Measurements from ENCODE around the gene DPF1.
A peak's percentile ranks its signal among the peaks of the same experiment; 100 is the strongest.

Gene DPF1

GRCh38 chr19:38223119-38223523 lies 901 bp downstream of the DPF1 start:
- Histone ChIP-seq H3K18ac (ENCODE audit: low read length) (no peak overlapping the region), H3K36me3 (replicated peaks in 1 of 2; ENCODE audit: control insufficient read depth in 2 of 2, insufficient read depth in 2 of 2, low read length in 2 of 2) (peaks cover 7 to 35% of the 10 kb centered on the region in 2 donors), H3K14ac (ENCODE audit: low read length) (no peak overlapping the region), H3K4ac (ENCODE audit: low read length) (no peak overlapping the region), H2BK5ac (ENCODE audit: low read length) (no peak overlapping the region), H3K4me2 (ENCODE audit: insufficient read depth, low read length, poor library complexity, severe bottlenecking) (no peak overlapping the region), H2BK120ac (ENCODE audit: low read depth, low read length) (no peak overlapping the region), H2AK5ac (ENCODE audit: low read depth, low read length) (no peak overlapping the region), H4K91ac (ENCODE audit: low read depth, low read length, poor library complexity) (no peak overlapping the region), H3K9me3 (replicated peaks in 1 of 2; ENCODE audit: control insufficient read depth in 2 of 2, insufficient read depth in 1 of 2, low read depth in 1 of 2, low read length in 2 of 2) (peaks cover 0 to 1% of the 10 kb centered on the region in 2 donors), H4K8ac (ENCODE audit: low read depth, low read length) (no peak overlapping the region), H2AFZ (ENCODE audit: low read length) (no peak overlapping the region), H2BK12ac (ENCODE audit: low read length) (no peak overlapping the region), H2BK15ac (ENCODE audit: low read length) (no peak overlapping the region), H3K23ac (ENCODE audit: low read depth, low read length, poor library complexity) (no peak overlapping the region), H3K4me3 (ENCODE audit: low read length in 2 of 2) (peak overlapping the region in 1 of 2 donors; percentile 48), H3K27ac (replicated peaks; ENCODE audit: low read length) (no peak overlapping the region), H3K4me1 (ENCODE audit: control insufficient read depth in 2 of 2, insufficient read depth in 1 of 2, low read depth in 1 of 2, low read length in 2 of 2) (peaks cover 15 to 17% of the 10 kb centered on the region in 2 donors), H3K9ac (ENCODE audit: low read depth, low read length, poor library complexity) (no peak overlapping the region), H3K27me3 (ENCODE audit: control insufficient read depth in 3 of 3, insufficient read depth in 3 of 3, low read depth in 1 of 3, low read length in 3 of 3) (peaks cover 0 to 18% (median 0%) of the 10 kb centered on the region in 3 experiments), H3K79me1 (ENCODE audit: low read depth, low read length) (peaks cover 10% of the 10 kb centered on the region)
- DNase-seq (ENCODE audit: low spot score): no peak
- no CpG with 5 or more reads among the region's 3 CpGs for WGBS, 2 donors (ENCODE audit: extremely low coverage in 2 of 2, insufficient read length in 2 of 2, insufficient replicate concordance in 1 of 2)

- Histone ChIP-seq H3K9me3 (replicated peaks in 1 of 2; ENCODE audit: control insufficient read depth in 2 of 2, insufficient read depth in 1 of 2, low read depth in 1 of 2, low read length in 2 of 2) (peaks cover 0 to 1% of the 10 kb centered on the region in 2 donors), H3K9ac (ENCODE audit: low read depth, low read length, poor library complexity) (peak overlapping the region; percentile 30), H2BK12ac (ENCODE audit: low read length) (no peak overlapping the region), H3K4me2 (ENCODE audit: insufficient read depth, low read length, poor library complexity, severe bottlenecking) (no peak overlapping the region), H3K23ac (ENCODE audit: low read depth, low read length, poor library complexity) (peak overlapping the region; percentile 73), H4K8ac (ENCODE audit: low read depth, low read length) (no peak overlapping the region), H3K14ac (ENCODE audit: low read length) (no peak overlapping the region), H3K4ac (ENCODE audit: low read length) (no peak overlapping the region), H3K36me3 (replicated peaks in 1 of 2; ENCODE audit: control insufficient read depth in 2 of 2, insufficient read depth in 2 of 2, low read length in 2 of 2) (peaks cover 7 to 44% of the 10 kb centered on the region in 2 donors), H3K27me3 (ENCODE audit: control insufficient read depth in 3 of 3, insufficient read depth in 3 of 3, low read depth in 1 of 3, low read length in 3 of 3) (peaks cover 0 to 10% (median 0%) of the 10 kb centered on the region in 3 experiments), H2BK5ac (ENCODE audit: low read length) (no peak overlapping the region), H3K27ac (replicated peaks; ENCODE audit: low read length) (no peak overlapping the region), H2AK5ac (ENCODE audit: low read depth, low read length) (peak overlapping the region; percentile 84), H3K4me3 (ENCODE audit: low read length in 2 of 2) (no peak overlapping the region), H3K79me1 (ENCODE audit: low read depth, low read length) (peaks cover 10% of the 10 kb centered on the region), H2AFZ (ENCODE audit: low read length) (no peak overlapping the region), H2BK120ac (ENCODE audit: low read depth, low read length) (no peak overlapping the region), H3K18ac (ENCODE audit: low read length) (peak overlapping the region; percentile 8), H3K4me1 (ENCODE audit: control insufficient read depth in 2 of 2, insufficient read depth in 1 of 2, low read depth in 1 of 2, low read length in 2 of 2) (peaks cover 11 to 12% of the 10 kb centered on the region in 2 donors), H4K91ac (ENCODE audit: low read depth, low read length, poor library complexity) (no peak overlapping the region), H2BK15ac (ENCODE audit: low read length) (peak overlapping the region; percentile 26)
- DNase-seq (ENCODE audit: low spot score): no peak
- WGBS, 2 donors (ENCODE audit: extremely low coverage in 2 of 2, insufficient read length in 2 of 2, insufficient replicate concordance in 1 of 2): no CpG with 5 or more reads among the region's 64 CpGs
Measured at GRCh38 chr19:38221919-38222830, 1.8 kb downstream of the DPF1 start.

- Histone ChIP-seq H3K27ac (replicated peaks; ENCODE audit: low read length) (no peak overlapping the region), H3K4me2 (ENCODE audit: insufficient read depth, low read length, poor library complexity, severe bottlenecking) (no peak overlapping the region), H3K36me3 (replicated peaks in 1 of 2; ENCODE audit: control insufficient read depth in 2 of 2, insufficient read depth in 2 of 2, low read length in 2 of 2) (peaks cover 7 to 51% of the 10 kb centered on the region in 2 donors), H2BK120ac (ENCODE audit: low read depth, low read length) (no peak overlapping the region), H3K18ac (ENCODE audit: low read length) (no peak overlapping the region), H3K4ac (ENCODE audit: low read length) (no peak overlapping the region), H3K9me3 (replicated peaks in 1 of 2; ENCODE audit: control insufficient read depth in 2 of 2, insufficient read depth in 1 of 2, low read depth in 1 of 2, low read length in 2 of 2) (peaks cover 0 to 1% of the 10 kb centered on the region in 2 donors), H3K4me3 (ENCODE audit: low read length in 2 of 2) (no peak overlapping the region), H3K9ac (ENCODE audit: low read depth, low read length, poor library complexity) (no peak overlapping the region), H4K8ac (ENCODE audit: low read depth, low read length) (no peak overlapping the region), H3K23ac (ENCODE audit: low read depth, low read length, poor library complexity) (no peak overlapping the region), H2BK12ac (ENCODE audit: low read length) (no peak overlapping the region), H2AFZ (ENCODE audit: low read length) (no peak overlapping the region), H3K79me1 (ENCODE audit: low read depth, low read length) (peaks cover 9% of the 10 kb centered on the region), H2BK5ac (ENCODE audit: low read length) (no peak overlapping the region), H3K4me1 (ENCODE audit: control insufficient read depth in 2 of 2, insufficient read depth in 1 of 2, low read depth in 1 of 2, low read length in 2 of 2) (peaks cover 6 to 10% of the 10 kb centered on the region in 2 donors), H3K14ac (ENCODE audit: low read length) (no peak overlapping the region), H4K91ac (ENCODE audit: low read depth, low read length, poor library complexity) (no peak overlapping the region), H2BK15ac (ENCODE audit: low read length) (no peak overlapping the region), H2AK5ac (ENCODE audit: low read depth, low read length) (no peak overlapping the region), H3K27me3 (ENCODE audit: control insufficient read depth in 3 of 3, insufficient read depth in 3 of 3, low read depth in 1 of 3, low read length in 3 of 3) (peaks cover 0 to 4% (median 0%) of the 10 kb centered on the region in 3 experiments)
- WGBS, 2 donors (ENCODE audit: extremely low coverage in 2 of 2, insufficient read length in 2 of 2, insufficient replicate concordance in 1 of 2): no CpG with 5 or more reads among the region's 6 CpGs
- DNase-seq (ENCODE audit: low spot score): no peak
Measured at GRCh38 chr19:38221421-38221820, 2.6 kb downstream of the DPF1 start.

- Histone ChIP-seq H2AFZ (ENCODE audit: low read length) (no peak overlapping the region), H3K23ac (ENCODE audit: low read depth, low read length, poor library complexity) (no peak overlapping the region), H4K8ac (ENCODE audit: low read depth, low read length) (no peak overlapping the region), H3K4me2 (ENCODE audit: insufficient read depth, low read length, poor library complexity, severe bottlenecking) (no peak overlapping the region), H3K4me1 (ENCODE audit: control insufficient read depth in 2 of 2, insufficient read depth in 1 of 2, low read depth in 1 of 2, low read length in 2 of 2) (peaks cover 3 to 7% of the 10 kb centered on the region in 2 donors), H2AK5ac (ENCODE audit: low read depth, low read length) (no peak overlapping the region), H3K79me1 (ENCODE audit: low read depth, low read length) (peaks cover 8% of the 10 kb centered on the region), H3K9ac (ENCODE audit: low read depth, low read length, poor library complexity) (no peak overlapping the region), H4K91ac (ENCODE audit: low read depth, low read length, poor library complexity) (no peak overlapping the region), H3K27me3 (ENCODE audit: control insufficient read depth in 3 of 3, insufficient read depth in 3 of 3, low read depth in 1 of 3, low read length in 3 of 3) (peaks cover 0 to under 1% (median 0%) of the 10 kb centered on the region in 3 experiments), H3K14ac (ENCODE audit: low read length) (no peak overlapping the region), H2BK120ac (ENCODE audit: low read depth, low read length) (no peak overlapping the region), H2BK12ac (ENCODE audit: low read length) (no peak overlapping the region), H3K9me3 (replicated peaks in 1 of 2; ENCODE audit: control insufficient read depth in 2 of 2, insufficient read depth in 1 of 2, low read depth in 1 of 2, low read length in 2 of 2) (peaks cover 0 to under 1% of the 10 kb centered on the region in 2 donors), H3K4ac (ENCODE audit: low read length) (no peak overlapping the region), H3K27ac (replicated peaks; ENCODE audit: low read length) (no peak overlapping the region), H3K4me3 (ENCODE audit: low read length in 2 of 2) (no peak overlapping the region), H2BK15ac (ENCODE audit: low read length) (no peak overlapping the region), H3K18ac (ENCODE audit: low read length) (no peak overlapping the region), H3K36me3 (replicated peaks in 1 of 2; ENCODE audit: control insufficient read depth in 2 of 2, insufficient read depth in 2 of 2, low read length in 2 of 2) (peaks cover 12 to 65% of the 10 kb centered on the region in 2 donors), H2BK5ac (ENCODE audit: low read length) (no peak overlapping the region)
- WGBS, 2 donors (ENCODE audit: extremely low coverage in 2 of 2, insufficient read length in 2 of 2, insufficient replicate concordance in 1 of 2): no CpG with 5 or more reads among the region's 10 CpGs
- no peak for DNase-seq (ENCODE audit: low spot score)
Measured at GRCh38 chr19:38219221-38219620, 4.8 kb downstream of the DPF1 start.
